Suprapubic skin (tissue), 3 donors: ENCODE results near the gene TANK.

ENCODE experiments used
- POLR2AphosphoS5 ChIP-seq, 3 donors: sonication (generic); formaldehyde crosslinking; IDR thresholded peaks; one replicate each; pipeline ENCODE4 v1.6.1; 2017; ENCODE audit warnings: antibody characterized with exemption in 3 of 3
- TF ChIP-seq, protein P1 (sequence below), 2 donors: fragments of 200-600 bp in 1 of 2; fragments of 450-650 bp in 1 of 2; sonication (generic) in 1 of 2; IDR thresholded peaks; one replicate each; pipeline ENCODE4 v1.5.1; 2016 to 2019; ENCODE audit warnings: antibody characterized with exemption in 2 of 2, mild to moderate bottlenecking in 1 of 2, moderate library complexity in 1 of 2

DNA sequence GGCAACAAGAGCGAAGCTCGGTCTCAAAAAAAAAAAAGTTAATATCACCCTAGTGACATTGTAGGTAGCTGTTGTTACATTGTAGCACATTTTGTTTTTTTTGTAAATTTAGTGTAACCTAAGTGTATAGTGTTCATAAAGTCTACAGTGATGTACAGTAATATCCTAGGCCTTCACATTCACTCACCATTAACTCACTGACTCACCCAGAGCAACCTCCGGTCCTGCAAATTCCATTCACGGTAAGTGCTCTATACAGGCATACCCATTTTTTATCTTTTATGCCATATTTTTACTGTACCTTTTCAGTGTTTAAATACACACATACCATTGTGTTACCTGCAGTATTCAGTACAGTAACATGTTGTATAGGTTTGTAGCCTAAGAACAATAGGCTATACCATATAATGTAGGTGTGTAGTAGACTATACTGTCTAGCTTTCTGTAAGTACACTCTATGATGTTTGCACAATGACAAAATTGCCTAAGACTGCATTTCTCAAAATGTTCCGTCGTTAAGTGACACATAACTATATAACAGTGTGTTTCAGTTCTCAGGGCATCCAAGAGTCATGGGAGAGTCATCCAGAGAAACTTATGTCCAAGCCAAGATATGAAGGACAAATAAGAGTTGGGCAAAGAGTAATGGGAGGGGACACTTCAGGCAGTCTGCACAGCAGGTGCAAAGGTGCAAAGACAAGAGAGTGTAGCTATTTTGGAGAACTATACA lies 68.4 kb downstream of the TANK start:
- TF ChIP-seq, protein P1, sequence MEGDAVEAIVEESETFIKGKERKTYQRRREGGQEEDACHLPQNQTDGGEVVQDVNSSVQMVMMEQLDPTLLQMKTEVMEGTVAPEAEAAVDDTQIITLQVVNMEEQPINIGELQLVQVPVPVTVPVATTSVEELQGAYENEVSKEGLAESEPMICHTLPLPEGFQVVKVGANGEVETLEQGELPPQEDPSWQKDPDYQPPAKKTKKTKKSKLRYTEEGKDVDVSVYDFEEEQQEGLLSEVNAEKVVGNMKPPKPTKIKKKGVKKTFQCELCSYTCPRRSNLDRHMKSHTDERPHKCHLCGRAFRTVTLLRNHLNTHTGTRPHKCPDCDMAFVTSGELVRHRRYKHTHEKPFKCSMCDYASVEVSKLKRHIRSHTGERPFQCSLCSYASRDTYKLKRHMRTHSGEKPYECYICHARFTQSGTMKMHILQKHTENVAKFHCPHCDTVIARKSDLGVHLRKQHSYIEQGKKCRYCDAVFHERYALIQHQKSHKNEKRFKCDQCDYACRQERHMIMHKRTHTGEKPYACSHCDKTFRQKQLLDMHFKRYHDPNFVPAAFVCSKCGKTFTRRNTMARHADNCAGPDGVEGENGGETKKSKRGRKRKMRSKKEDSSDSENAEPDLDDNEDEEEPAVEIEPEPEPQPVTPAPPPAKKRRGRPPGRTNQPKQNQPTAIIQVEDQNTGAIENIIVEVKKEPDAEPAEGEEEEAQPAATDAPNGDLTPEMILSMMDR (IDR thresholded peaks at IDR 0.05) = no peak
- TF ChIP-seq POLR2AphosphoS5 (IDR thresholded peaks at IDR 0.05) = no peak
